Measurements from ENCODE around the gene KCNQ5.

Gene KCNQ5

GRCh38 chr6:72911463-72912155 is 289.7 kb downstream of the KCNQ5 start:
- Histone ChIP-seq H3K36me3 (ENCODE audit: low read length) (no peaks in the 10 kb centered on the region), H3K79me2 (ENCODE audit: insufficient read depth, low read length) (peaks cover 12% of the 10 kb centered on the region), H3K9me3 (ENCODE audit: insufficient read depth, low read length) (no peaks in the 10 kb centered on the region), H3K27me3 (ENCODE audit: low read length) (no peaks in the 10 kb centered on the region), H2AFZ (ENCODE audit: low read depth, low read length, severe bottlenecking) (no peak overlapping the region), H3K4me2 (ENCODE audit: low read depth, low read length, poor library complexity, severe bottlenecking) (no peak overlapping the region), H3K9me2 (replicated peaks; ENCODE audit: insufficient read depth, low read length) (no peaks in the 10 kb centered on the region), H3K27ac (ENCODE audit: low read depth, low read length) (no peak overlapping the region), H3K9ac (ENCODE audit: low read length) (no peak overlapping the region), H3F3A (ENCODE audit: insufficient read depth) (no peaks in the 10 kb centered on the region), H4K20me1 (ENCODE audit: low read depth, low read length) (no peaks in the 10 kb centered on the region; the same call in 1 of the 2 replicates), H3K4me3 (ENCODE audit: insufficient read depth, low read length, poor library complexity, severe bottlenecking) (no peak overlapping the region)
- no peak for TF ChIP-seq CTCF (IDR thresholded peaks at IDR 0.05; ENCODE audit: insufficient read depth, low read length, poor library complexity, severe bottlenecking)

GRCh38 chr6:72913797-72914196 is 291.9 kb downstream of the KCNQ5 start:
- H3K4me3 ChIP-seq (ENCODE audit: insufficient read depth, low read length, poor library complexity, severe bottlenecking): no peak overlapping the region
- no peaks in the 10 kb centered on the region; the same call in 1 of the 2 replicates for H4K20me1 ChIP-seq (ENCODE audit: low read depth, low read length)
- no peak overlapping the region for H3K4me2 ChIP-seq (ENCODE audit: low read depth, low read length, poor library complexity, severe bottlenecking)
- no peaks in the 10 kb centered on the region for H3K9me2 ChIP-seq (replicated peaks; ENCODE audit: insufficient read depth, low read length)
- no peaks in the 10 kb centered on the region for H3K27me3 ChIP-seq (ENCODE audit: low read length)
- no peaks in the 10 kb centered on the region for H3K9me3 ChIP-seq (ENCODE audit: insufficient read depth, low read length)
- H3K79me2 ChIP-seq (ENCODE audit: insufficient read depth, low read length): peaks cover 17% of the 10 kb centered on the region
- no peaks in the 10 kb centered on the region for H3F3A ChIP-seq (ENCODE audit: insufficient read depth)
- H3K9ac ChIP-seq (ENCODE audit: low read length): no peak overlapping the region
- TF ChIP-seq EZH2phosphoT487 (conservative IDR thresholded peaks at IDR 0.05; ENCODE audit: low read length) (no peak), CTCF (IDR thresholded peaks at IDR 0.05; ENCODE audit: insufficient read depth, low read length, poor library complexity, severe bottlenecking) (no peak)
- no peak overlapping the region for H3K27ac ChIP-seq (ENCODE audit: low read depth, low read length)
- no peaks in the 10 kb centered on the region for H3K36me3 ChIP-seq (ENCODE audit: low read length)
- no peak overlapping the region for H2AFZ ChIP-seq (ENCODE audit: low read depth, low read length, severe bottlenecking)

GRCh38 chr6:72916298-72916697 is 294.4 kb downstream of the KCNQ5 start:
- H3K9me2 ChIP-seq (replicated peaks; ENCODE audit: insufficient read depth, low read length): no peaks in the 10 kb centered on the region
- no peaks in the 10 kb centered on the region for H3F3A ChIP-seq (ENCODE audit: insufficient read depth)
- H2AFZ ChIP-seq (ENCODE audit: low read depth, low read length, severe bottlenecking): no peak overlapping the region
- no peaks in the 10 kb centered on the region for H4K20me1 ChIP-seq (ENCODE audit: low read depth, low read length)
- no peak overlapping the region for H3K4me2 ChIP-seq (ENCODE audit: low read depth, low read length, poor library complexity, severe bottlenecking)
- no peak overlapping the region for H3K27ac ChIP-seq (ENCODE audit: low read depth, low read length)
- no peaks in the 10 kb centered on the region for H3K27me3 ChIP-seq (ENCODE audit: low read length)
- H3K4me3 ChIP-seq (ENCODE audit: insufficient read depth, low read length, poor library complexity, severe bottlenecking): no peak overlapping the region
- H3K9me3 ChIP-seq (ENCODE audit: insufficient read depth, low read length): no peaks in the 10 kb centered on the region
- H3K9ac ChIP-seq (ENCODE audit: low read length): no peak overlapping the region
- TF ChIP-seq CTCF (IDR thresholded peaks at IDR 0.05; ENCODE audit: insufficient read depth, low read length, poor library complexity, severe bottlenecking): no peak
- no peak for TF ChIP-seq EZH2phosphoT487 (conservative IDR thresholded peaks at IDR 0.05; ENCODE audit: low read length)
- H3K79me2 ChIP-seq (ENCODE audit: insufficient read depth, low read length): peaks cover 18% of the 10 kb centered on the region
- no peaks in the 10 kb centered on the region for H3K36me3 ChIP-seq (ENCODE audit: low read length)

Data from SU-DHL-6 (cell line).